Neural cell (in vitro differentiated cells): Measurements from ENCODE around the gene SLC22A23. TPM values are rescaled to one million over a fixed set of nuclear protein-coding genes. Genes with fewer than 3 reads are reported as not detected.

Source experiments
- H2AFZ ChIP-seq: fragments of 200-600, 300-800 bp; sonication (generic), shearing (Covaris generic); 2 replicates; pipeline ENCODE4 v1.6.0; 2014; ENCODE audit warnings: low read depth, mild to moderate bottlenecking, antibody characterized with exemption, low read length, moderate library complexity
- H3F3A ChIP-seq: fragments of 200-600 bp; shearing (Covaris generic); 2 replicates; pipeline ENCODE4 v1.6.1; 2016; ENCODE audit warnings: mild to moderate bottlenecking, moderate library complexity, mixed read lengths, antibody characterized with exemption, low read length; ENCODE audit not compliant: insufficient read depth, poor library complexity, severe bottlenecking
- H3K27ac ChIP-seq: fragments of 200-600, 300-800 bp; sonication (generic), shearing (Covaris generic); 2 replicates; pipeline ENCODE4 v1.5.1; 2014; ENCODE audit warnings: mild to moderate bottlenecking, low read length, moderate library complexity
- H3K27me3 ChIP-seq: fragments of 300-800, 200-600 bp; sonication (generic), shearing (Covaris generic); 2 replicates; pipeline ENCODE4 v1.6.0; 2014; ENCODE audit warnings: mild to moderate bottlenecking, low read depth, low read length, moderate library complexity; ENCODE audit not compliant: insufficient read depth
- H3K36me3 ChIP-seq: fragments of 300-800, 200-600 bp; sonication (generic), shearing (Covaris generic); 2 replicates; pipeline ENCODE4 v1.5.1; 2014; ENCODE audit warnings: mild to moderate bottlenecking, antibody characterized with exemption, low read length, moderate library complexity; ENCODE audit not compliant: insufficient read depth
- H3K4me2 ChIP-seq: fragments of 300-800, 200-600 bp; sonication (generic), shearing (Covaris generic); 2 replicates; pipeline ENCODE4 v1.6.0; 2014; ENCODE audit warnings: mild to moderate bottlenecking, low read length
- H3K4me3 ChIP-seq: fragments of 300-800, 200-600 bp; sonication (generic), shearing (Covaris generic); 2 replicates; pipeline ENCODE4 v1.5.1; 2014; ENCODE audit warnings: mild to moderate bottlenecking, low read length, moderate library complexity
- H3K79me2 ChIP-seq: fragments of 200-600 bp; shearing (Covaris generic); replicated peaks from 2 replicates; pipeline ENCODE4 v1.6.0; 2014; ENCODE audit warnings: mild to moderate bottlenecking, low read length, moderate library complexity; ENCODE audit not compliant: insufficient read depth
- H3K9ac ChIP-seq: fragments of 300-800, 200-600 bp; sonication (generic), shearing (Covaris generic); 2 replicates; pipeline ENCODE4 v1.6.1; 2016; ENCODE audit warnings: mild to moderate bottlenecking, low read length, mixed read lengths
- H3K9me2 ChIP-seq: fragments of 200-600 bp; shearing (Covaris generic); 2 replicates; pipeline ENCODE4 v1.6.1; 2016; ENCODE audit warnings: mild to moderate bottlenecking, low read length, mixed read lengths; ENCODE audit not compliant: insufficient read depth
- H3K9me3 ChIP-seq: fragments of 200-600, 300-800 bp; sonication (generic), shearing (Covaris generic); 2 replicates; pipeline ENCODE4 v1.6.1; 2016; ENCODE audit warnings: mild to moderate bottlenecking, mixed run types, low read length, moderate library complexity, mixed read lengths
- H4K20me1 ChIP-seq: fragments of 200-600 bp; shearing (Covaris generic); 2 replicates; pipeline ENCODE4 v1.6.1; 2016; ENCODE audit warnings: mild to moderate bottlenecking, mixed run types; ENCODE audit not compliant: insufficient read depth
- CTCF ChIP-seq: fragments of 450-650 bp; IDR thresholded peaks from 2 replicates; pipeline ENCODE4 v1.5.1; 2014; ENCODE audit warnings: antibody characterized with exemption, mild to moderate bottlenecking, moderate library complexity; ENCODE audit not compliant: poor library complexity, severe bottlenecking
- EP300 ChIP-seq: fragments of 450-650 bp; conservative IDR thresholded peaks from 2 replicates; pipeline ENCODE4 v1.6.1; 2014; ENCODE audit warnings: antibody characterized with exemption, mild to moderate bottlenecking, moderate library complexity; ENCODE audit not compliant: poor library complexity, severe bottlenecking
- POLR2AphosphoS5 ChIP-seq: IDR thresholded peaks from 2 replicates; pipeline ENCODE4 v1.6.1; 2012
- RAD21 ChIP-seq: fragments of 450-650 bp; conservative IDR thresholded peaks from 2 replicates; pipeline ENCODE4 v1.6.1; 2014; ENCODE audit warnings: antibody characterized with exemption, mild to moderate bottlenecking, moderate library complexity
- REST ChIP-seq: IDR thresholded peaks from 2 replicates; pipeline ENCODE4 v1.6.1; 2012; ENCODE audit warnings: borderline replicate concordance
- polyA plus RNA-seq: library from polyadenylated mRNA; depleted of rRNA; stranded (reverse); fragments of >200 nt; gene quantifications from 2 replicates; pipeline ENCODE4 v1.2.3, GENCODE V29; 2014

SLC22A23 gene
- polyA plus RNA-seq, 1 donor from 2014 or later: 8.8 TPM

- H4K20me1 ChIP-seq: no peaks in the 10 kb centered on the region
- no peak overlapping the region for H3K9ac ChIP-seq
- H3K9me2 ChIP-seq: no peaks in the 10 kb centered on the region
- H3F3A ChIP-seq: no peaks in the 10 kb centered on the region
- no peaks in the 10 kb centered on the region for H3K9me3 ChIP-seq
- no peak overlapping the region for H3K4me3 ChIP-seq
- H3K79me2 ChIP-seq: no peaks in the 10 kb centered on the region
- no peak for TF ChIP-seq RAD21
- no peak for TF ChIP-seq CTCF
- TF ChIP-seq EP300: no peak
- no peak for TF ChIP-seq REST
- TF ChIP-seq POLR2AphosphoS5: no peak
- H3K27me3 ChIP-seq: no peaks in the 10 kb centered on the region
- no peak overlapping the region for H3K4me2 ChIP-seq
- no peaks in the 10 kb centered on the region for H3K36me3 ChIP-seq
- H2AFZ ChIP-seq: no peak overlapping the region
- no peak overlapping the region for H3K27ac ChIP-seq
These were observed 134.4 kb downstream of the SLC22A23 start for GRCh38 chr6:3322366-3322890.

GRCh38 chr6:3321875-3322274 lies 135.0 kb downstream of the SLC22A23 start:
- no peak overlapping the region for H2AFZ ChIP-seq

More at GRCh38 chr6:3321875-3322274, 135.0 kb downstream of the SLC22A23 start:
- Histone ChIP-seq H3K4me3 (no peak overlapping the region), H3K9ac (no peak overlapping the region), H3K4me2 (no peak overlapping the region), H3K27me3 (no peaks in the 10 kb centered on the region), H3K9me3 (no peaks in the 10 kb centered on the region), H3K9me2 (no peaks in the 10 kb centered on the region), H3K27ac (no peak overlapping the region), H3F3A (no peaks in the 10 kb centered on the region), H3K36me3 (no peaks in the 10 kb centered on the region), H3K79me2 (no peaks in the 10 kb centered on the region), H4K20me1 (no peaks in the 10 kb centered on the region)
- TF ChIP-seq REST (no peak), CTCF (no peak), POLR2AphosphoS5 (no peak)
